NCI-H2107 treated with DMSO at 0.1 percent for 48 hours (cell line): ENCODE measurements around the gene TCP1.
"Not testable (repeated sequence)": the region's sequence is repeated elsewhere in the genome, so short reads cannot be mapped to it uniquely, and the experiment has no call there.

Experiments used
- DNase-seq: peaks from one replicate; lab custom pipeline; 2025; ENCODE audit not compliant: unreplicated experiment; lab: John Stamatoyannopoulos, UW

The TCP1 gene

GRCh38 chr6:159778131-159778530 lies 11.3 kb downstream of the TCP1 start:
- no peak for DNase-seq

GRCh38 chr6:159777240-159777904 lies 12.0 kb downstream of the TCP1 start:
- DNase-seq, result no peak

- DNase-seq, result no peak
Measured at GRCh38 chr6:159772196-159772595, 17.2 kb downstream of the TCP1 start.

GRCh38 chr6:159769470-159769869 lies 19.9 kb downstream of the TCP1 start:
- DNase-seq, result no peak

GRCh38 chr6:159766906-159767305 lies 22.5 kb downstream of the TCP1 start:
- no peak for DNase-seq

- no peak for DNase-seq
Measured at GRCh38 chr6:159762681-159763293, 26.6 kb downstream of the TCP1 start.

- DNase-seq, result peak; percentile 84
Measured at GRCh38 chr6:159761873-159762680, 27.3 kb downstream of the TCP1 start, which contains the start of gene ACAT2. TSS of gene ACAT2 (plus strand) at chr6:159762045. CDS start at chr6:159762088, 43 bp downstream.

GRCh38 chr6:159761129-159761872 lies 28.1 kb downstream of the TCP1 start:
- DNase-seq, result no peak

GRCh38 chr6:159760602-159761057 lies 28.8 kb downstream of the TCP1 start:
- no peak for DNase-seq

GRCh38 chr6:159759645-159760044 lies 29.8 kb downstream of the TCP1 start:
- no peak for DNase-seq

GRCh38 chr6:159758031-159759001 lies 31.1 kb downstream of the TCP1 start:
- no peak for DNase-seq

- DNase-seq, result no peak
Measured at GRCh38 chr6:159756508-159756907, 32.9 kb downstream of the TCP1 start.

GRCh38 chr6:159754959-159755914 lies 34.2 kb downstream of the TCP1 start:
- no peak for DNase-seq

GRCh38 chr6:159754401-159754800 lies 35.0 kb downstream of the TCP1 start:
- DNase-seq, result no peak

GRCh38 chr6:159753081-159753872 lies 36.1 kb downstream of the TCP1 start:
- DNase-seq, result no peak

GRCh38 chr6:159751448-159751847 lies 38.0 kb downstream of the TCP1 start:
- no peak for DNase-seq

- DNase-seq, result not testable (repeated sequence)
Measured at GRCh38 chr6:159748127-159748526, 41.3 kb downstream of the TCP1 start.

- DNase-seq, result no peak
Measured at GRCh38 chr6:159746759-159747158, 42.6 kb downstream of the TCP1 start.
